DND-41 (cell line): ENCODE data around the gene ANKRD36C.
"Not testable (repeated sequence)": the region's sequence is repeated elsewhere in the genome, so short reads cannot be mapped to it uniquely, and the experiment has no call there.

Experiments used
- ATAC-seq: fragments of 200-7000 bp; cut with Tn5 transposase; 3 replicates; pipeline ENCODE4 v1.9.1; 2021; ENCODE audit warnings: low read depth; ENCODE audit not compliant: insufficient read depth
- DNase-seq: peaks from one replicate; pipeline ENCODE4 v3.0.0-alpha.2; 2020
- H2AFZ ChIP-seq: 2 replicates; pipeline ENCODE4 v1.6.0; 2012; ENCODE audit warnings: low read depth, low read length
- H3K27ac ChIP-seq: 2 replicates; pipeline ENCODE4 v1.5.1; 2012; ENCODE audit warnings: low read length, inconsistent platforms
- H3K27me3 ChIP-seq: fragments of 200-600 bp; sonication (generic); 2 replicates; pipeline ENCODE4 v1.6.0; 2012; ENCODE audit warnings: low read length, mild to moderate bottlenecking, inconsistent platforms; ENCODE audit not compliant: insufficient read depth, poor library complexity
- H3K36me3 ChIP-seq: 2 replicates; pipeline ENCODE4 v1.5.1; 2012; ENCODE audit warnings: low read length, inconsistent platforms; ENCODE audit not compliant: insufficient read depth
- H3K4me1 ChIP-seq: 2 replicates; pipeline ENCODE4 v1.5.1; 2012; ENCODE audit warnings: mild to moderate bottlenecking, low read length; ENCODE audit not compliant: insufficient read depth
- H3K4me2 ChIP-seq: 2 replicates; pipeline ENCODE4 v1.6.0; 2012; ENCODE audit warnings: mild to moderate bottlenecking, moderate library complexity, low read length, inconsistent platforms; ENCODE audit not compliant: insufficient read depth
- H3K4me3 ChIP-seq, 2 experiments: fragments of 200-600 bp in 1 of 2; shearing (Covaris generic) in 1 of 2; 2 replicates each; pipeline ENCODE4 v1.5.1; 2012 to 2016; ENCODE audit warnings: inconsistent platforms in 2 of 2, low read length in 2 of 2, mild to moderate bottlenecking in 2 of 2, low read depth in 1 of 2, moderate library complexity in 1 of 2
- H3K79me2 ChIP-seq: 2 replicates; pipeline ENCODE4 v1.6.0; 2012; ENCODE audit warnings: low read length, inconsistent platforms; ENCODE audit not compliant: insufficient read depth
- H3K9ac ChIP-seq: 2 replicates; pipeline ENCODE4 v1.6.0; 2012; ENCODE audit warnings: low read depth, mild to moderate bottlenecking, inconsistent platforms, low read length, moderate library complexity
- H3K9me3 ChIP-seq: 2 replicates; pipeline ENCODE4 v1.5.1; 2012; ENCODE audit warnings: low read length, moderate library complexity, mild to moderate bottlenecking, inconsistent platforms; ENCODE audit not compliant: insufficient read depth, severe bottlenecking
- H4K20me1 ChIP-seq: 2 replicates; pipeline ENCODE4 v1.6.0; 2012; ENCODE audit warnings: low read length; ENCODE audit not compliant: insufficient read depth

Gene ANKRD36C

DNA sequence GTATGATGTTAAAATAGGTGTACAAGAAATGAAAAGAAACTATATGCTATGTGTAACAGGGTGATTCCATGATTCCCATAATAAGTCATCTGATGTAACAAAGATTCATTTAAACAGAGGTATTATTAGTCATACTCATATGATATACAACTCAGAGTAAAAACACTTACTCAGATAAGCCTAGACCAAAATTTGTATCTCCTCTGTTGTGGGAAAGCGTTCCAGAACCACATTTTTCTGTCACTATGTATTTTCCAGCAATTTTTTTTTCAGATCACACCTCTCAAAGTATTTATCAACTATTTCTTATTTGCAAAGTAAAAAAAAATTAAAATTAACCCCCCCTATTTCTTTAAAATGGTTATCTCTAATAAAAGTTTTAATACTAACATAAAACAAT is 43.6 kb downstream of the ANKRD36C start:
- DNase-seq, H3K4me2 ChIP-seq, H3K9me3 ChIP-seq, H3K9ac ChIP-seq, H2AFZ ChIP-seq, H3K4me1 ChIP-seq, ATAC-seq, H3K79me2 ChIP-seq, H3K4me3 ChIP-seq, H4K20me1 ChIP-seq, H3K27ac ChIP-seq, H3K27me3 ChIP-seq: not testable (repeated sequence)
- peaks cover 29% of the 10 kb centered on the region; the same call in 1 of the 2 replicates for H3K36me3 ChIP-seq

DNA sequence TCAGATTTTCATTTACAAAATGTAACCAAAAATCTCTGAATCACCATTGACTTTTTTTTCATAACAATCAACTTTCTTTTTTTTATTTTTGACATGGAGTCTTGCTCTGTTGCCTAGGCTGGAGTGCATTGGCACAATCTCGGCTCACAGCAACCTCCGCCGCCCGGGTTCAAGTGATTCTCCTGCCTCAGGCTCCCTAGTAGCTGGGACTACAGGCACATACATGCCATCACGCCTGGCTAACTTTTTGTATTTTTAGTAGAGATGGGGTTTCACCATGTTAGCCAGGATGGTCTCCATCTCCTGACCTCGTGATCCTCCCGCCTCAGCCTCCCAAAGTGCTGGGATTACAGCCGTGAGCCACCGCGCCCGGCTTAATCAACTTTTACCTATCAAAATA is 51.7 kb downstream of the ANKRD36C start:
- not testable (repeated sequence) for H3K4me1 ChIP-seq, H3K9ac ChIP-seq, H3K4me2 ChIP-seq, H3K27ac ChIP-seq, ATAC-seq, H3K79me2 ChIP-seq, H3K4me3 ChIP-seq, H2AFZ ChIP-seq, H3K27me3 ChIP-seq, DNase-seq, H3K9me3 ChIP-seq, H4K20me1 ChIP-seq
- peaks cover 17% of the 10 kb centered on the region; the same call in 1 of the 2 replicates for H3K36me3 ChIP-seq

DNA sequence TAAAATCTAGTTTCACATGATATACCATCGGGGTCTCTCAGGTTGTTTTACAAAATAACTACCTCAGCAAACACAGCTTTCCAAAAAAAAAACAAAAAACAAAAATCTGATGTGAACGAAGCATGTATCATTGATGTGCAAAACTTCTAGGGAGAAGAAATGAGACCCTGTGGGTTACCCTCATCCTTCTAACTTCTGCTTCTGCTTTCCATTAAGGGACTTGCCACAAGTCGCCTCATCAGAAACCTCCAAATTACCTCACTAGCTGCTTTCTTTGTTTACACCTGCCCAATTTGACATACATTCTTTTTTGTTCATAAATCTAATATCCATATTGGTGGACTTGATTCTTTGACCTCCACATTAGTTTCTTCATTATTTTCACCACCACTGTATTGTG is 60.9 kb downstream of the ANKRD36C start:
- not testable (repeated sequence) for H3K9me3 ChIP-seq, ATAC-seq, H4K20me1 ChIP-seq, H3K27me3 ChIP-seq, H3K4me2 ChIP-seq, H3K27ac ChIP-seq, H3K4me3 ChIP-seq, H3K79me2 ChIP-seq, H2AFZ ChIP-seq, H3K9ac ChIP-seq, DNase-seq, H3K4me1 ChIP-seq
- H3K36me3 ChIP-seq, result peaks cover 29% of the 10 kb centered on the region; the same call in 1 of the 2 replicates

DNA sequence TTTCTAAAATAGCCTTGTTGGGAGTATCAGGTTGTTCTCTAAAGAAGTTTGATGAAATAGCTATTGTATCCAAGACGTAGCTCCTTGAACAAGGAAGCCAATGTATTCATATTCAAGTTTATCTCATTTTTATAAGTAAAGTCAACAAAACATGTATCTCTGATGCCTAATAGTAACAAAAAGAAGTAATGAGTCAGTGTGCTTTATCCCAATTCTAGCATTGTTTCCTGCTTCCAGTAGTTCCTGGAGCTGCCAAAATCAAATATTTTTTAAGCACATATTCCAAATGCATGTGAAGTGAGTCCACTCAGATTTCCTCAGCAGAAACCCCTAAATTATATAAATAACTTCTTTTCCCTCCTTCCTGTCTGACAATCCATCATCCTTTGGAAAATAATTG is 74.6 kb downstream of the ANKRD36C start:
- H3K9me3 ChIP-seq, H3K79me2 ChIP-seq, H3K4me3 ChIP-seq, H3K4me1 ChIP-seq, H3K9ac ChIP-seq, ATAC-seq, H4K20me1 ChIP-seq, H2AFZ ChIP-seq, DNase-seq, H3K27me3 ChIP-seq, H3K27ac ChIP-seq, H3K4me2 ChIP-seq: not testable (repeated sequence)
- peaks cover 60% of the 10 kb centered on the region for H3K36me3 ChIP-seq

DNA sequence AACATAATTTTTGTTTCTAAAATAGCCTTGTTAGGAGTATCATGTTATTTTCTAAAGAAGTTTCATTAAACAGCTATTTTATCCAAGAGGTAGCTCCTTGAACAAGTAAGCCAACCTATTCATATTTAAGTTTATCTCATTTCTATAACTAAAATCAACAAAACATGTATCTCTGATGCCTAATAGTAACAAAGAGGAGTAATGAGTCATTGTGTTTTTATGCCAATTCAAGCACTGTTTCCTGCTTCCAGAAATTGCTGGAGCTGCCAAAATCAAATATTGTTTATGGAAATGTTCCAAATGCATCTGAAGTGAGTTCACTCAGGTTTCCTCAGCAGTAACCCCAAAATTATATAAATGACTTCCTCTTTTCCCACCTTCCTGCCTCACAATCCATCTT is 76.5 kb downstream of the ANKRD36C start:
- H3K36me3 ChIP-seq, result peaks cover 54% of the 10 kb centered on the region
- H4K20me1 ChIP-seq, H3K79me2 ChIP-seq, H3K4me1 ChIP-seq, H3K9ac ChIP-seq, H3K27ac ChIP-seq, H3K4me3 ChIP-seq, H3K9me3 ChIP-seq, ATAC-seq, H3K4me2 ChIP-seq, DNase-seq, H3K27me3 ChIP-seq, H2AFZ ChIP-seq: not testable (repeated sequence)

DNA sequence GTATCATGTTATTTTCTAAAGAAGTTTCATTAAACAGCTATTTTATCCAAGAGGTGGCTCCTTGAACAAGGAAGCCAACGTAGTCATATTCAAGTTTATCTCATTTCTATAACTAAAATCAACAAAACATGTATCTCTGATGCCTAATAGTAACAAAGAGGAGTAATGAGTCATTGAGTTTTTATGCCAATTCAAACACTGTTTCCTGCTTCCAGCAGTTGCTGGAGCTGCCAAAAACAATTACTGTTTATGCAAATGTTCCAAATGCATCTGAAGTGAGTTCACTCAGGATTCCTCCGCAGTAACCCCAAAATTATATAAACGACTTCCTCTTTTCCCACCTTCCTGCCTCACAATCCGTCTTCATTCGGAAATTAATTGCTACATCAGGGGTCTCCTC is 80.2 kb downstream of the ANKRD36C start:
- not testable (repeated sequence) for ATAC-seq

DNA sequence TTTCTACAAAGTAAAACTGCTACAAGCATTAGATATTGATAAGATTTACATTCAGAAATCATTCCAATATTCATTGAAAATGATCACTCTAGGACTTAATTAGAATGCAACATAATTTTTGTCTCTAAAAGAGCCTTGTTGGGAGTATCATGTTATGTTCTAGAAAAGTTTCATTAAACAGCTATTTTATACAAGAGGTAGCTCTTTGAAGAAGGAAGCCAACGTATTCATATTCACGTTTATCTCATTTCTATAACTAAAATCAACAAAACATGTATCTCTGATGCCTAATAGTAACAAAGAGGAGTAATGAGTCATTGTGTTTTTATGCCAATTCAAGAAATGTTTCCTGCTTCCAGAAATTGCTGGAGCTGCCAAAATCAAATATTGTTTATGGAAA is 97.2 kb downstream of the ANKRD36C start:
- H3K27me3 ChIP-seq, ATAC-seq, H3K4me2 ChIP-seq, DNase-seq, H3K4me3 ChIP-seq, H3K79me2 ChIP-seq, H3K9me3 ChIP-seq, H4K20me1 ChIP-seq, H3K4me1 ChIP-seq, H3K9ac ChIP-seq, H3K27ac ChIP-seq, H2AFZ ChIP-seq: not testable (repeated sequence)
- H3K36me3 ChIP-seq, result peaks cover 24% of the 10 kb centered on the region

More for the DNA sequence above, 80.2 kb downstream of the ANKRD36C start:
- H3K4me1 ChIP-seq, H3K9ac ChIP-seq, H3K9me3 ChIP-seq, H3K27me3 ChIP-seq, H3K27ac ChIP-seq, DNase-seq, H2AFZ ChIP-seq, H3K79me2 ChIP-seq, H3K4me3 ChIP-seq, H3K4me2 ChIP-seq, H4K20me1 ChIP-seq: not testable (repeated sequence)
- H3K36me3 ChIP-seq, result peaks cover 33% of the 10 kb centered on the region; the same call in 1 of the 2 replicates

DNA sequence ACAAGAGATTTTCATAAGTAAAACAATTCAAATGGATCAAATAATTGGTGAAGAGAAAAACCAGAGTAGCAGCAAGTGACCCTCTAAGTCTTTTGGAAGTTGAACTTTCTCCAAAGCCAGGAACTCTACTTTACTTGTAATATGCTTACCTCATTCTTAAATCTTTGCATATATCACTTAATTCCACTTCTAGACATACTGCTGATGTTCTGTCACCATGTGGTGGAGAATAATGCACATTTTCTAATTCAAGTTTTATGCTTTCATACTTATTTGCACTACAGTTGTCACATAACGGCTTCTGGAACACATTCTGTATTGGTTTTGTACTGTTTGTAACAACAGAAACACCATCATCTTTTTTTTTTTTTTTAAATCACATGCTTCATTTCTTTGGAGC is 123.7 kb downstream of the ANKRD36C start:
- not testable (repeated sequence) for H4K20me1 ChIP-seq, H3K27me3 ChIP-seq, H3K4me1 ChIP-seq, H3K27ac ChIP-seq, H3K9me3 ChIP-seq, H2AFZ ChIP-seq, ATAC-seq, H3K4me2 ChIP-seq, DNase-seq, H3K79me2 ChIP-seq, H3K4me3 ChIP-seq, H3K9ac ChIP-seq
- peaks cover 14% of the 10 kb centered on the region for H3K36me3 ChIP-seq
